Neural cell (in vitro differentiated cells): ENCODE data around the gene SLC6A3. TPM values are rescaled to one million over a fixed set of nuclear protein-coding genes. Genes with fewer than 3 reads are reported as not detected.

Experiments
- H2AFZ ChIP-seq: fragments of 200-600, 300-800 bp; sonication (generic), shearing (Covaris generic); 2 replicates; pipeline ENCODE4 v1.6.0; 2014; ENCODE audit warnings: low read depth, mild to moderate bottlenecking, antibody characterized with exemption, low read length, moderate library complexity
- H3F3A ChIP-seq: fragments of 200-600 bp; shearing (Covaris generic); 2 replicates; pipeline ENCODE4 v1.6.1; 2016; ENCODE audit warnings: mild to moderate bottlenecking, moderate library complexity, mixed read lengths, antibody characterized with exemption, low read length; ENCODE audit not compliant: insufficient read depth, poor library complexity, severe bottlenecking
- H3K27ac ChIP-seq: fragments of 200-600, 300-800 bp; sonication (generic), shearing (Covaris generic); 2 replicates; pipeline ENCODE4 v1.5.1; 2014; ENCODE audit warnings: mild to moderate bottlenecking, low read length, moderate library complexity
- H3K27me3 ChIP-seq: fragments of 300-800, 200-600 bp; sonication (generic), shearing (Covaris generic); 2 replicates; pipeline ENCODE4 v1.6.0; 2014; ENCODE audit warnings: mild to moderate bottlenecking, low read depth, low read length, moderate library complexity; ENCODE audit not compliant: insufficient read depth
- H3K36me3 ChIP-seq: fragments of 300-800, 200-600 bp; sonication (generic), shearing (Covaris generic); 2 replicates; pipeline ENCODE4 v1.5.1; 2014; ENCODE audit warnings: mild to moderate bottlenecking, antibody characterized with exemption, low read length, moderate library complexity; ENCODE audit not compliant: insufficient read depth
- H3K4me2 ChIP-seq: fragments of 300-800, 200-600 bp; sonication (generic), shearing (Covaris generic); 2 replicates; pipeline ENCODE4 v1.6.0; 2014; ENCODE audit warnings: mild to moderate bottlenecking, low read length
- H3K4me3 ChIP-seq: fragments of 300-800, 200-600 bp; sonication (generic), shearing (Covaris generic); 2 replicates; pipeline ENCODE4 v1.5.1; 2014; ENCODE audit warnings: mild to moderate bottlenecking, low read length, moderate library complexity
- H3K79me2 ChIP-seq: fragments of 200-600 bp; shearing (Covaris generic); replicated peaks from 2 replicates; pipeline ENCODE4 v1.6.0; 2014; ENCODE audit warnings: mild to moderate bottlenecking, low read length, moderate library complexity; ENCODE audit not compliant: insufficient read depth
- H3K9ac ChIP-seq: fragments of 300-800, 200-600 bp; sonication (generic), shearing (Covaris generic); 2 replicates; pipeline ENCODE4 v1.6.1; 2016; ENCODE audit warnings: mild to moderate bottlenecking, low read length, mixed read lengths
- H3K9me2 ChIP-seq: fragments of 200-600 bp; shearing (Covaris generic); 2 replicates; pipeline ENCODE4 v1.6.1; 2016; ENCODE audit warnings: mild to moderate bottlenecking, low read length, mixed read lengths; ENCODE audit not compliant: insufficient read depth
- H3K9me3 ChIP-seq: fragments of 200-600, 300-800 bp; sonication (generic), shearing (Covaris generic); 2 replicates; pipeline ENCODE4 v1.6.1; 2016; ENCODE audit warnings: mild to moderate bottlenecking, mixed run types, low read length, moderate library complexity, mixed read lengths
- H4K20me1 ChIP-seq: fragments of 200-600 bp; shearing (Covaris generic); 2 replicates; pipeline ENCODE4 v1.6.1; 2016; ENCODE audit warnings: mild to moderate bottlenecking, mixed run types; ENCODE audit not compliant: insufficient read depth
- CTCF ChIP-seq: fragments of 450-650 bp; IDR thresholded peaks from 2 replicates; pipeline ENCODE4 v1.5.1; 2014; ENCODE audit warnings: antibody characterized with exemption, mild to moderate bottlenecking, moderate library complexity; ENCODE audit not compliant: poor library complexity, severe bottlenecking
- EP300 ChIP-seq: fragments of 450-650 bp; conservative IDR thresholded peaks from 2 replicates; pipeline ENCODE4 v1.6.1; 2014; ENCODE audit warnings: antibody characterized with exemption, mild to moderate bottlenecking, moderate library complexity; ENCODE audit not compliant: poor library complexity, severe bottlenecking
- EZH2 ChIP-seq: fragments of 200-600, 300-800 bp; shearing (Covaris generic), sonication (generic); IDR thresholded peaks from 2 replicates; pipeline ENCODE4 v1.6.1; 2014; ENCODE audit warnings: antibody characterized with exemption, low read length, borderline replicate concordance, mild to moderate bottlenecking; ENCODE audit not compliant: insufficient read depth, poor library complexity, severe bottlenecking
- MXI1 ChIP-seq: fragments of 450-650 bp; conservative IDR thresholded peaks from 2 replicates; pipeline ENCODE4 v1.6.1; 2014; ENCODE audit warnings: antibody characterized with exemption, mild to moderate bottlenecking; ENCODE audit not compliant: poor library complexity, severe bottlenecking
- POLR2AphosphoS5 ChIP-seq: IDR thresholded peaks from 2 replicates; pipeline ENCODE4 v1.6.1; 2012
- SMC3 ChIP-seq: fragments of 450-650 bp; conservative IDR thresholded peaks from 2 replicates; pipeline ENCODE4 v1.6.1; 2014; ENCODE audit warnings: antibody characterized with exemption, mild to moderate bottlenecking, moderate library complexity; ENCODE audit not compliant: poor library complexity
- TAF1 ChIP-seq: IDR thresholded peaks from 2 replicates; pipeline ENCODE4 v1.6.1; 2012; ENCODE audit warnings: low read depth
- polyA plus RNA-seq: library from polyadenylated mRNA; depleted of rRNA; stranded (reverse); fragments of >200 nt; gene quantifications from 2 replicates; pipeline ENCODE4 v1.2.3, GENCODE V29; 2014
- TF ChIP-seq, protein P1 (sequence below): IDR thresholded peaks from 2 replicates; pipeline ENCODE4 v1.6.1; 2012; ENCODE audit warnings: borderline replicate concordance

SLC6A3 gene
- polyA plus RNA-seq, 1 donor from 2014 or later, result 0.77 TPM

GRCh38 chr5:1485579-1486118 lies 40.4 kb upstream of the SLC6A3 start:
- Histone ChIP-seq H3F3A (no peaks in the 10 kb centered on the region), H2AFZ (no peak overlapping the region)

DNA sequence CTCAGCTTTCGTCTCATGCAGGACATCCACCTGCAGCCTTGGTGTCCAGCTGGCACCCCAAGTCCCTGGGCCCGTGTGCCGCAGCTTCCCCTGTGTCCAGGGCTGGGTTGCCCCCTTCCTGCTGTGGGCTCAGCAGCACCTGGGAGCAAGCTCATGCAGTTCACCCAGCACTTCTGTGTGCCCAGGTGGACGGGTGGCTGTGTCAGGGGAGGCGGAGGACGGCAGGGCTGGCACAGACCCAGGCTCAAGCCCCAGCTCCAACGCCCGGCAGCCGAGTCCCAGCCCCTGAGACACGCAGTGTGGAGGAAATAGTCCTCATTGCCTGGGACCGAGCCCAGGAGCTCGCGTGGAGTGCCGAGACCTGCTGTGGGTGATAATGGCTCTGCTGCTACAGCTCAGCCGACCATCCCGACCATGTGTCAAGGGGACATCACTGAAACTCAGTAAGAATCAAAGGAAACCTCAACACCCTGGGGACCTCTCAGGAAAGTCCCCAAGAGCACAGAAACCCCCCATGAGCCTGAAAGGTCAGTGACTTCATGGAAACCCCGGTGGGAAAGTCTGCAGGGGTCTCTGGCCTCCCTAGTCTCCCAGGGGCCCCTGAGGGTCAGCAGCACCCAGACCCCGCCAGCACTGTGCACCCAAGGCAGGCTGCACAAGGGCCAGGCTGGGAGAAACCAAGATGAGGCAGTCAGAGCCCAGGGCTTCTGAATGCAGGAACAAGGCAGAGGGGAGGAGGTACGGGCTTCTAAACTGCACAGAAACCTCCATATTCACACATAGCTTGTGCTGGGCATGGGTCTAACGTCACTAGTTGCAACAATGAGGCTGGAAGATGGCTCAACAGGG lies 39.7 kb upstream of the SLC6A3 start:
- Histone ChIP-seq H4K20me1 (no peaks in the 10 kb centered on the region), H3K36me3 (no peaks in the 10 kb centered on the region)

More at GRCh38 chr5:1485579-1486118, 40.4 kb upstream of the SLC6A3 start:
- H3K4me2 ChIP-seq, result no peak overlapping the region
- no peaks in the 10 kb centered on the region for H3K79me2 ChIP-seq
- no peaks in the 10 kb centered on the region for H3K9me3 ChIP-seq
- no peaks in the 10 kb centered on the region for H3K27me3 ChIP-seq
- H3K4me3 ChIP-seq, result no peak overlapping the region
- H3K9ac ChIP-seq, result no peak overlapping the region
- no peaks in the 10 kb centered on the region for H3K9me2 ChIP-seq
- TF ChIP-seq POLR2AphosphoS5, result no peak
- TF ChIP-seq MXI1, result no peak
- H4K20me1 ChIP-seq, result no peaks in the 10 kb centered on the region
- H3K27ac ChIP-seq, result no peak overlapping the region
- no peaks in the 10 kb centered on the region for H3K36me3 ChIP-seq

GRCh38 chr5:1483856-1484729 lies 38.9 kb upstream of the SLC6A3 start:
- Histone ChIP-seq H3K9me2 (no peaks in the 10 kb centered on the region), H4K20me1 (no peaks in the 10 kb centered on the region), H3K4me2 (no peak overlapping the region), H3K4me3 (no peak overlapping the region), H3K9ac (no peak overlapping the region), H3K9me3 (no peaks in the 10 kb centered on the region), H2AFZ (no peak overlapping the region), H3K36me3 (no peaks in the 10 kb centered on the region), H3F3A (no peaks in the 10 kb centered on the region), H3K79me2 (no peaks in the 10 kb centered on the region), H3K27ac (no peak overlapping the region), H3K27me3 (no peaks in the 10 kb centered on the region)
- TF ChIP-seq, protein P1, sequence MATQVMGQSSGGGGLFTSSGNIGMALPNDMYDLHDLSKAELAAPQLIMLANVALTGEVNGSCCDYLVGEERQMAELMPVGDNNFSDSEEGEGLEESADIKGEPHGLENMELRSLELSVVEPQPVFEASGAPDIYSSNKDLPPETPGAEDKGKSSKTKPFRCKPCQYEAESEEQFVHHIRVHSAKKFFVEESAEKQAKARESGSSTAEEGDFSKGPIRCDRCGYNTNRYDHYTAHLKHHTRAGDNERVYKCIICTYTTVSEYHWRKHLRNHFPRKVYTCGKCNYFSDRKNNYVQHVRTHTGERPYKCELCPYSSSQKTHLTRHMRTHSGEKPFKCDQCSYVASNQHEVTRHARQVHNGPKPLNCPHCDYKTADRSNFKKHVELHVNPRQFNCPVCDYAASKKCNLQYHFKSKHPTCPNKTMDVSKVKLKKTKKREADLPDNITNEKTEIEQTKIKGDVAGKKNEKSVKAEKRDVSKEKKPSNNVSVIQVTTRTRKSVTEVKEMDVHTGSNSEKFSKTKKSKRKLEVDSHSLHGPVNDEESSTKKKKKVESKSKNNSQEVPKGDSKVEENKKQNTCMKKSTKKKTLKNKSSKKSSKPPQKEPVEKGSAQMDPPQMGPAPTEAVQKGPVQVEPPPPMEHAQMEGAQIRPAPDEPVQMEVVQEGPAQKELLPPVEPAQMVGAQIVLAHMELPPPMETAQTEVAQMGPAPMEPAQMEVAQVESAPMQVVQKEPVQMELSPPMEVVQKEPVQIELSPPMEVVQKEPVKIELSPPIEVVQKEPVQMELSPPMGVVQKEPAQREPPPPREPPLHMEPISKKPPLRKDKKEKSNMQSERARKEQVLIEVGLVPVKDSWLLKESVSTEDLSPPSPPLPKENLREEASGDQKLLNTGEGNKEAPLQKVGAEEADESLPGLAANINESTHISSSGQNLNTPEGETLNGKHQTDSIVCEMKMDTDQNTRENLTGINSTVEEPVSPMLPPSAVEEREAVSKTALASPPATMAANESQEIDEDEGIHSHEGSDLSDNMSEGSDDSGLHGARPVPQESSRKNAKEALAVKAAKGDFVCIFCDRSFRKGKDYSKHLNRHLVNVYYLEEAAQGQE, result no peak
- no peak for TF ChIP-seq EZH2
- no peak for TF ChIP-seq CTCF
- no peak for TF ChIP-seq SMC3
- no peak for TF ChIP-seq POLR2AphosphoS5
- no peak for TF ChIP-seq TAF1
- no peak for TF ChIP-seq EP300

More for the DNA sequence above, 39.7 kb upstream of the SLC6A3 start:
- H3K9me3 ChIP-seq, result no peaks in the 10 kb centered on the region
- no peaks in the 10 kb centered on the region for H3K79me2 ChIP-seq
- H3K4me2 ChIP-seq, result no peak overlapping the region
- H3F3A ChIP-seq, result no peaks in the 10 kb centered on the region
- no peaks in the 10 kb centered on the region for H3K27me3 ChIP-seq
- no peak overlapping the region for H2AFZ ChIP-seq
- no peak overlapping the region for H3K9ac ChIP-seq
- H3K4me3 ChIP-seq, result no peak overlapping the region
- H3K9me2 ChIP-seq, result no peaks in the 10 kb centered on the region
- H3K27ac ChIP-seq, result no peak overlapping the region
- no peak for TF ChIP-seq SMC3
- no peak for TF ChIP-seq CTCF
- no peak for TF ChIP-seq EP300
- TF ChIP-seq EZH2, result no peak
